Activated CD8-positive, alpha-beta T cell treated with anti-CD3 and anti-CD28 coated beads for 36 hours (primary cell): ENCODE results near the gene TMIGD3. TPM values are rescaled to one million over a fixed set of nuclear protein-coding genes. Genes with fewer than 3 reads are reported as not detected.

Experiments
- ATAC-seq: fragments of 200-7000 bp; cut with Tn5 transposase; one replicate; pipeline ENCODE4 v1.10.0; 2021; ENCODE audit warnings: mild to moderate bottlenecking, moderate library complexity
- CTCF ChIA-PET: fragments of 350-600 bp; sonication (Branson Sonifier 250); formaldehyde crosslinking; loops from one replicate; lab custom pipeline; 2021; ENCODE audit warnings: antibody characterized with exemption; lab: Charles Lee
- POLR2A ChIA-PET: fragments of 350-600 bp; sonication (Branson Sonifier 250); formaldehyde crosslinking; loops from one replicate; lab custom pipeline; 2021; ENCODE audit warnings: antibody characterized with exemption; lab: Charles Lee
- DNase-seq: peaks from one replicate; pipeline ENCODE4 v3.0.0-alpha.2; 2020
- H3K27ac Mint-ChIP-seq: one replicate; pipeline ENCODE4 v1.8.0; 2021; ENCODE audit warnings: mild to moderate bottlenecking, mixed read lengths
- H3K27me3 Mint-ChIP-seq: one replicate; pipeline ENCODE4 v1.8.0; 2021; ENCODE audit warnings: mixed read lengths
- H3K36me3 Mint-ChIP-seq: one replicate; pipeline ENCODE4 v1.8.0; 2021; ENCODE audit warnings: low read depth, mixed read lengths
- H3K4me1 Mint-ChIP-seq: one replicate; pipeline ENCODE4 v1.8.0; 2021; ENCODE audit warnings: low read depth, mixed read lengths
- H3K4me3 Mint-ChIP-seq: one replicate; pipeline ENCODE4 v1.8.0; 2021; ENCODE audit warnings: mild to moderate bottlenecking, moderate library complexity, mixed read lengths
- H3K9me3 Mint-ChIP-seq: one replicate; pipeline ENCODE4 v1.8.0; 2021; ENCODE audit warnings: mixed read lengths
- intact Hi-C: fragments of 100-400 bp; cut with micrococcal nuclease; formaldehyde crosslinking; loops from one replicate; pipeline ENCODE4 v1.10.0; 2022
- total RNA-seq, 2 experiments: library from RNA; stranded (reverse); gene quantifications; one replicate each; pipeline ENCODE4 v1.2.3, GENCODE V29; 2021
- TF ChIP-seq, protein P1 (sequence below): fragments of 200-600 bp; IDR thresholded peaks from one replicate; pipeline ENCODE4 v1.8.0; 2022; ENCODE audit warnings: antibody characterized with exemption, mild to moderate bottlenecking

Gene TMIGD3
- total RNA-seq, 2 experiments from 2014 or later = not detected

DNA sequence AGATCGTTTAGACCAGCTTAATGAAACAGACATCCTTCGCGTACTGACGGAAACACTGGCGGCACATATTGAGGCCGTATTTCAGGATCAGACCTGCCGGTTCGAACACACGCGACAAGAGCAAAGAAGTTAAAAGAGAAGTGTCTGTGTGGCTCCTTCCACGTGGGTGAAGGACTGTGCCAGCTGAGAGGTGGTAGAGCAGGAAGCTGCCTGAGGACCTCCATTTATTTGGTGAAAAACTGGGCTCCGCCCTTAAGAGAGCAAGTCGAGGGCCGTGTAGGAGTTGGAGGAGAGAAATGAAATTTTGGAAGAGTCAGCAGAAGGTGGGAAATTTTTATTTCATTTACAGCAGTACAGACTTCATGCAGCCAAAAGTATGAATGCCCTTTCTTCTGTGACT is 38.8 kb upstream of the TMIGD3 start:
- ATAC-seq = no peak
- TF ChIP-seq, protein P1, sequence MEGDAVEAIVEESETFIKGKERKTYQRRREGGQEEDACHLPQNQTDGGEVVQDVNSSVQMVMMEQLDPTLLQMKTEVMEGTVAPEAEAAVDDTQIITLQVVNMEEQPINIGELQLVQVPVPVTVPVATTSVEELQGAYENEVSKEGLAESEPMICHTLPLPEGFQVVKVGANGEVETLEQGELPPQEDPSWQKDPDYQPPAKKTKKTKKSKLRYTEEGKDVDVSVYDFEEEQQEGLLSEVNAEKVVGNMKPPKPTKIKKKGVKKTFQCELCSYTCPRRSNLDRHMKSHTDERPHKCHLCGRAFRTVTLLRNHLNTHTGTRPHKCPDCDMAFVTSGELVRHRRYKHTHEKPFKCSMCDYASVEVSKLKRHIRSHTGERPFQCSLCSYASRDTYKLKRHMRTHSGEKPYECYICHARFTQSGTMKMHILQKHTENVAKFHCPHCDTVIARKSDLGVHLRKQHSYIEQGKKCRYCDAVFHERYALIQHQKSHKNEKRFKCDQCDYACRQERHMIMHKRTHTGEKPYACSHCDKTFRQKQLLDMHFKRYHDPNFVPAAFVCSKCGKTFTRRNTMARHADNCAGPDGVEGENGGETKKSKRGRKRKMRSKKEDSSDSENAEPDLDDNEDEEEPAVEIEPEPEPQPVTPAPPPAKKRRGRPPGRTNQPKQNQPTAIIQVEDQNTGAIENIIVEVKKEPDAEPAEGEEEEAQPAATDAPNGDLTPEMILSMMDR = no peak
- Mint-ChIP-seq H3K27ac (no peak overlapping the region), H3K27me3 (no peaks in the 10 kb centered on the region), H3K4me1 (peaks cover 7% of the 10 kb centered on the region), H3K4me3 (no peak overlapping the region), H3K9me3 (peaks cover 2% of the 10 kb centered on the region), H3K36me3 (no peaks in the 10 kb centered on the region)
- POLR2A ChIA-PET = interaction anchor here (0.7 kb wide), 1 partner anchor 104 kb away, joined by 3 read pairs; no protein-coding TSS in a partner anchor
- DNase-seq = no peak
- intact Hi-C loops = no loop called here
- CTCF ChIA-PET = no interaction called here

DNA sequence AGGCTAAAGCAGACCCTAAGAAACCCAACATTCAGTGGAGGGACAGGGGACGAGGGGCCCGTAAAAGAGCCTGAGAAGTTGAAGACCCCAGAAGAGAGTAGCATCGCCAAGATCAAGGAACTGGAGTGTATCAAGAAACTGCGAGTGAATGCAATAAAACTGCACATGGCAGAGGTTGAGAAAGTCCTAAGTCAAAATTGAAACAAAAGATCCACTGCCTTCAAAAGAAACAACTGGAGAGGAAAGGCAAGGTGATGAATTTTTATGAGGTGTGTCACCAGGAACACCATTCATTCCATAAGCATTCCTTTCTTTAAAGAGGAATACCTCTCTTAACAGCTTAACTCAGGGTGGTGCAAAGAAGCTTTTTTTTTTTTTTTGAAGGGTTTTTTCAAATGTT is 38.3 kb upstream of the TMIGD3 start:
- H3K4me1 Mint-ChIP-seq = peaks cover 7% of the 10 kb centered on the region
- POLR2A ChIA-PET = interaction anchor here (0.7 kb wide), 1 partner anchor 104 kb away, joined by 3 read pairs; no protein-coding TSS in a partner anchor
- CTCF ChIA-PET = interaction anchor here (1.5 kb wide), 1 partner anchor 8 kb away, joined by 3 read pairs; no protein-coding TSS in a partner anchor
- DNase-seq (no peak), ATAC-seq (no peak)
- H3K27ac Mint-ChIP-seq = no peak overlapping the region
- TF ChIP-seq, protein P1 = no peak
- H3K4me3 Mint-ChIP-seq = no peak overlapping the region
- intact Hi-C loops = no loop called here
- H3K27me3 Mint-ChIP-seq = peaks cover under 1% of the 10 kb centered on the region
- H3K9me3 Mint-ChIP-seq = peaks cover 2% of the 10 kb centered on the region
- no peaks in the 10 kb centered on the region for H3K36me3 Mint-ChIP-seq

DNA sequence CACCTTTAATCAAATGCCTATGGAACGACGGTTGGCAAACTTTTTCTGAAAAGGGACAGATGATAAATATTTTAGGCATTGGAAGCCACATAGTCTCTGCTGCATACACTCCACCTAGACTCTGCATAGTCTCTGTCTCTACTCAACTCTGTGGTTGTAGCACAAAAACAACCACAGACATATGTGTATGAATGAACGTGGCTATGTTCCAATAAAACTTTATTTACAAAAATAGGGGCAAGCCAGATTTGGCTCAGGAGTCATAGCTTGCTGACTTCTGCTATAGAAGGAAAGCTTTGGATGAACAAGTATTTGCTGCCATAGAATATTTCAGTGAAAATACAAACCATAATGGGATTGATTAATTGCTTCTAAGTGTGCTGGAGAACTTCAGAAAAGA is 37.5 kb upstream of the TMIGD3 start:
- ATAC-seq (no peak), DNase-seq (no peak)
- Mint-ChIP-seq H3K36me3 (no peaks in the 10 kb centered on the region), H3K4me3 (no peak overlapping the region), H3K9me3 (peaks cover 2% of the 10 kb centered on the region), H3K27ac (no peak overlapping the region), H3K27me3 (peaks cover 3% of the 10 kb centered on the region), H3K4me1 (peaks cover 7% of the 10 kb centered on the region)
- intact Hi-C loops = no loop called here
- TF ChIP-seq, protein P1 = no peak
- POLR2A ChIA-PET = no interaction called here
- CTCF ChIA-PET = interaction anchor here (1.5 kb wide), 1 partner anchor 8 kb away, joined by 3 read pairs; no protein-coding TSS in a partner anchor

DNA sequence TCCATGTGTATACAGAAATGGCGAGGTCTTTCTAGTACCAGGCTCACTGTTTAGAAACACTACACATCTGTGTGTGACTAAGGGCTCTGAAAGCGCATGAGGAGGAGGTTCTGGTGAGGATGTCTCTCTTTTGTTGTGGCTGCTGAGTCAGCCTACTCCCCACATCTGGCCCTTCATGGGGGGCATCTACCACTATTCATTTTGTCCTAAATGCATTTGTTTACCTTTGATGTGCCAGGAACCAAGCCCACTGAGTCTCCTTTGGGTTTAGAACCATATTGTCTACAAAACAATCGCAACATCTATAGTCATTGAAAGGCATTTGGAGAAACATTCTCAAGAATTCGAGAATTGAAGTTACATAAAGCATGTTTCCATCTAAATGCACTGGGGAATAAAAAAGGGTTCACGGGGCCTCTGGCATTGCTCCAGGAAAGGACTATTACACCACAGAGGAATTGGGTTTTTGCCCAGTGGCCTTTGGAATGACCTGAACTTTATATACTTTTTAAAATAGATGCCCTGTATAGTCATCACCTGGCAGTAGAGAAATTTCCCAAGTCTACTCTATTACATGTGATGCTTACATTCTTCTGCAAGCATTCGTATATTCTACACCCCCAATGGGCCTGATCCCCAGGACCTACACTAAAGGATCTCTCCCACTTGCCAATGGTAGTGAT is 35.1 kb upstream of the TMIGD3 start:
- intact Hi-C loops = no loop called here
- ATAC-seq (peak; percentile 68), DNase-seq (peak; percentile 26)
- POLR2A ChIA-PET = interaction anchor here (1.8 kb wide), 1 partner anchor 21 kb away, joined by 4 read pairs; no protein-coding TSS in a partner anchor
- Mint-ChIP-seq H3K36me3 (no peaks in the 10 kb centered on the region), H3K4me1 (peaks cover 7% of the 10 kb centered on the region), H3K4me3 (no peak overlapping the region), H3K27ac (no peak overlapping the region), H3K9me3 (no peaks in the 10 kb centered on the region), H3K27me3 (peaks cover 3% of the 10 kb centered on the region)
- TF ChIP-seq, protein P1 = no peak
- CTCF ChIA-PET = interaction anchor here (1.4 kb wide), 1 partner anchor 21 kb away, joined by 5 read pairs; no protein-coding TSS in a partner anchor
